Tibial nerve (tissue), 4 donors: ENCODE results near the gene MPST. TPM values are rescaled to one million over a fixed set of nuclear protein-coding genes. Genes with fewer than 3 reads are reported as not detected.

Source experiments
- DNase-seq, 2 donors: peaks; one replicate each; pipeline ENCODE4 v3.0.0-alpha.2; 2019; ENCODE audit warnings: low spot score in 2 of 2
- H3K27ac ChIP-seq, 4 donors: fragments of 200-600 bp; sonication (generic) in 3 of 4; one replicate each; pipeline ENCODE4 v1.5.1; 2017 to 2019; ENCODE audit warnings: mild to moderate bottlenecking in 1 of 4
- H3K27me3 ChIP-seq, 2 donors: fragments of 200-600 bp; sonication (generic) in 1 of 2; one replicate each; pipeline versions ENCODE4 v1.5.1 to v1.6.0; 2017 to 2019
- H3K36me3 ChIP-seq, 3 donors: fragments of 200-600 bp; sonication (generic); one replicate each; pipeline ENCODE4 v1.5.1; 2018 to 2019
- H3K4me1 ChIP-seq, 4 donors: fragments of 200-600 bp; sonication (generic) in 3 of 4; one replicate each; pipeline ENCODE4 v1.5.1; 2017 to 2019
- H3K4me3 ChIP-seq, 4 donors: fragments of 200-600 bp; sonication (generic) in 3 of 4; one replicate each; pipeline ENCODE4 v1.5.1; 2017 to 2019; ENCODE audit warnings: mild to moderate bottlenecking in 1 of 4, moderate library complexity in 1 of 4
- H3K9me3 ChIP-seq, 4 donors: fragments of 200-600 bp; sonication (generic) in 3 of 4; one replicate each; pipeline ENCODE4 v1.5.1; 2017 to 2019
- EP300 ChIP-seq, 2 donors: sonication (generic); formaldehyde crosslinking; IDR thresholded peaks; one replicate each; pipeline ENCODE4 v1.6.1; 2017; ENCODE audit warnings: antibody characterized with exemption in 2 of 2, mild to moderate bottlenecking in 1 of 2
- POLR2A ChIP-seq, 2 donors: fragments of 450-650 bp; IDR thresholded peaks; one replicate each; pipeline ENCODE4 v1.6.1; 2017; ENCODE audit warnings: antibody characterized with exemption in 2 of 2, mild to moderate bottlenecking in 2 of 2, moderate library complexity in 2 of 2
- WGBS, 2 donors: methylation state at CpG; one replicate each; pipeline ENCODE4 v1.1.5; 2018; 5-methylcytosine and 5-hydroxymethylcytosine counted together
- total RNA-seq, 4 donors: library from RNA; depleted of rRNA; stranded (reverse); fragments of >200 nt; gene quantifications; one replicate each; pipeline ENCODE4 v1.1.0, GENCODE V29; 2016
- TF ChIP-seq, protein P1 (sequence below), 5 experiments: fragments of 200-600 bp in 3 of 5; fragments of 450-650 bp in 2 of 5; sonication (generic) in 3 of 5; IDR thresholded peaks; one replicate each; pipeline ENCODE4 v1.5.1; 2016 to 2019; ENCODE audit warnings: antibody characterized with exemption in 5 of 5, mild to moderate bottlenecking in 3 of 5, moderate library complexity in 2 of 5

Gene MPST
- total RNA-seq, 4 donors from 2014 or later, result 193 to 258 (median 199) TPM

DNA sequence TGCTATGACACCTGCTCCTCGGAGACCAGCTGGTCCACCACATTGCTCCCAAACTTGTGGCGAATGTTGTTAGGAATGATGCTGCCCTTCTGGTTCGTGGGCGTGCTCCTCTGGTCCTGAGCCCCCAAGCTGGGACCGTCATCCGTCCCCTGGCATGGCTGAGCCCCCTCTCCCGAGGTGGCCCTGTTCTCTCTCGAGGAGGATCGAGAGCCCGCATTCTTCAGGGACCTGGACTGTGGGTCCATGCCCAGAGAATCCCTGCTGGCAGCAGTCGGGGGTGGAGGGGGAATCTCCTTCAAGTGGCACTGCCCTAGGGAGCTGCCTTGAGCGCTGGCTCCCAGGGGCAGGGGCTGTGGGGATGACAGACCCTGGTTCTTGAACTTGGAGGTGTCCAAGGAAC lies 17.7 kb upstream of the MPST start:
- Histone ChIP-seq H3K4me3 (no peak overlapping the region), H3K27me3 (no peaks in the 10 kb centered on the region), H3K9me3 (no peaks in the 10 kb centered on the region), H3K36me3 (no peaks in the 10 kb centered on the region), H3K4me1 (no peaks in the 10 kb centered on the region), H3K27ac (no peak overlapping the region)
- 88 to 92% methylated on average over 12 of the region's 12 CpGs for WGBS, 2 donors
- DNase-seq, result no peak
- TF ChIP-seq, protein P1, sequence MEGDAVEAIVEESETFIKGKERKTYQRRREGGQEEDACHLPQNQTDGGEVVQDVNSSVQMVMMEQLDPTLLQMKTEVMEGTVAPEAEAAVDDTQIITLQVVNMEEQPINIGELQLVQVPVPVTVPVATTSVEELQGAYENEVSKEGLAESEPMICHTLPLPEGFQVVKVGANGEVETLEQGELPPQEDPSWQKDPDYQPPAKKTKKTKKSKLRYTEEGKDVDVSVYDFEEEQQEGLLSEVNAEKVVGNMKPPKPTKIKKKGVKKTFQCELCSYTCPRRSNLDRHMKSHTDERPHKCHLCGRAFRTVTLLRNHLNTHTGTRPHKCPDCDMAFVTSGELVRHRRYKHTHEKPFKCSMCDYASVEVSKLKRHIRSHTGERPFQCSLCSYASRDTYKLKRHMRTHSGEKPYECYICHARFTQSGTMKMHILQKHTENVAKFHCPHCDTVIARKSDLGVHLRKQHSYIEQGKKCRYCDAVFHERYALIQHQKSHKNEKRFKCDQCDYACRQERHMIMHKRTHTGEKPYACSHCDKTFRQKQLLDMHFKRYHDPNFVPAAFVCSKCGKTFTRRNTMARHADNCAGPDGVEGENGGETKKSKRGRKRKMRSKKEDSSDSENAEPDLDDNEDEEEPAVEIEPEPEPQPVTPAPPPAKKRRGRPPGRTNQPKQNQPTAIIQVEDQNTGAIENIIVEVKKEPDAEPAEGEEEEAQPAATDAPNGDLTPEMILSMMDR (IDR thresholded peaks at IDR 0.05), result no peak
- TF ChIP-seq POLR2A (IDR thresholded peaks at IDR 0.05) (no peak), EP300 (IDR thresholded peaks at IDR 0.05) (no peak)

DNA sequence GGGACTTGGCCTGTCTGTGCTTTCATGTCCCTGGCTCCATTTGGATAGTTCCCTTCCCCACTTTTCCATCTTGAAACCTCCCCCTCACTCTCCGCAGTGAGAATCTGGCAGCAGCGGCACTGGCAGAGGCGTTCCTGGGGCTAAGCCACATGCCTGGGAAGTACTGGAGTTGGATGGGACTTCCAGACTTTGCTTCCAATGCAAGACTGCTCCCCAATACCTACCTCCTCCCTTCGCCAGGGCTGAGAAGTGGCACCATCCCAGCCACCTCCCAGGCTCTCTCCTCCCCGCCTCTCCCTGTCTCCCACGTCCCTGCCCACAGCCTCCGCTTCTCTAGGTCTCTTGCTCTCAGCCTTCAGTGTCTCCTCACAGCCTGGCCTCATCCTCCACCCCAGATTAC lies 16.9 kb upstream of the MPST start:
- no peaks in the 10 kb centered on the region for H3K27me3 ChIP-seq
- no peaks in the 10 kb centered on the region for H3K4me1 ChIP-seq
- no peak overlapping the region for H3K4me3 ChIP-seq
- no peaks in the 10 kb centered on the region for H3K36me3 ChIP-seq
- DNase-seq, result no peak
- WGBS, 2 donors, result 66 to 67% methylated on average over 7 of the region's 7 CpGs
- no peaks in the 10 kb centered on the region for H3K9me3 ChIP-seq
- H3K27ac ChIP-seq, result no peak overlapping the region
- TF ChIP-seq, protein P1 (IDR thresholded peaks at IDR 0.05), result no peak
- TF ChIP-seq EP300 (IDR thresholded peaks at IDR 0.05) (no peak), POLR2A (IDR thresholded peaks at IDR 0.05) (no peak)

DNA sequence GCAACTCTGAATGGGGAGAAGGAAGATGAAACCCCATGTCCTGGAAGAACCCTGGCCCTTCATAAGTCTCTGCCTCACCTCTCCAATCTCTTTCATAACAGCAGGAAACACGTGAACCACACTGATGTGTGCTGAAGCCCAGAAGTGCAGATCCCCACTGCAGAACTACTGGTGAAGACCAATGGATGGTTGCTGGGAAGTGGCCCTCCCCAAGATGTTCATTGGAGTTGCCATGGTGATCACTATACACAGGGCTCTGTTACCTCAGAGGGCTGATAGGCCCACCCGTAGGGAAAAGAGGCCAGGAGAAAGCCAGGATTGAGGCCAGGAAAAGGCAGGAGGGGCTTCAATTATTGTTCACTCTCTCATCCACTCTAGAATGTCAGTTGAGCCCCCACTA lies 11.9 kb upstream of the MPST start:
- no peak for DNase-seq
- no peak for TF ChIP-seq EP300 (IDR thresholded peaks at IDR 0.05)
- TF ChIP-seq POLR2A (IDR thresholded peaks at IDR 0.05), result no peak
- TF ChIP-seq, protein P1 (IDR thresholded peaks at IDR 0.05), result no peak
- no peak overlapping the region for H3K4me3 ChIP-seq
- WGBS, 2 donors, result 22 to 43% methylated on average over 2 of the region's 2 CpGs
- peaks cover 0 to 12% (median 5%) of the 10 kb centered on the region in 4 donors for H3K4me1 ChIP-seq
- peaks cover 0 to 9% (median 0%) of the 10 kb centered on the region in 3 donors for H3K36me3 ChIP-seq
- H3K9me3 ChIP-seq, result no peaks in the 10 kb centered on the region
- H3K27ac ChIP-seq, result no peak overlapping the region
- no peaks in the 10 kb centered on the region for H3K27me3 ChIP-seq

- Histone ChIP-seq H3K36me3 (peaks cover 0 to 9% (median 0%) of the 10 kb centered on the region in 3 donors), H3K9me3 (no peaks in the 10 kb centered on the region), H3K27ac (no peak overlapping the region), H3K27me3 (no peaks in the 10 kb centered on the region), H3K4me3 (no peak overlapping the region), H3K4me1 (peaks cover 0 to 18% (median 8%) of the 10 kb centered on the region in 4 donors)
- WGBS, 2 donors, result 71 to 78% methylated on average over 2 of the region's 2 CpGs
- TF ChIP-seq POLR2A (IDR thresholded peaks at IDR 0.05) (no peak), EP300 (IDR thresholded peaks at IDR 0.05) (no peak)
- TF ChIP-seq, protein P1 (IDR thresholded peaks at IDR 0.05), result no peak
- DNase-seq, result no peak
These were observed 11.2 kb upstream of the MPST start for GRCh38 chr22:37008365-37008764.

DNA sequence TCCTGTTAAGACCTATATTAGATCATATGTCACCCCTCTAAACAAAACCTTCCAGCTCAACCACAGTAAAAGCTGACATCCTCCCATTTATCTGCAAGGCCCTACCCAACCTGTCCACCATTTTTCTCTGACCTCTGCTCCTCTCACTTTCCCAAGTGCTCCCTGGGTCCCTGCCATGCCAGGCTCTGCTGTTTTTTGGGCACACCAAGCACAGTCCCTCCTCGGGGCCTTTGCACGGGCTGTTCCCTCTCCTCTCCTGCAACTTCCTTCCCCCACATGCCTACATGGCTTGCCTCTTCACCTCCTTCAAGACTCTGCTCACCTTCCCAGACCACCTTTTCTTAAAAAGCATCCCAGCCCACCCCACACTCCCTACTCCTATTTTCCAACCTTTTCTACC lies 10.1 kb upstream of the MPST start:
- no peaks in the 10 kb centered on the region for H3K9me3 ChIP-seq
- H3K27ac ChIP-seq, result no peak overlapping the region
- DNase-seq, result no peak
- no peaks in the 10 kb centered on the region for H3K27me3 ChIP-seq
- peaks cover 0 to 9% (median 0%) of the 10 kb centered on the region in 3 donors for H3K36me3 ChIP-seq
- 77 to 87% methylated on average over 2 of the region's 2 CpGs for WGBS, 2 donors
- H3K4me3 ChIP-seq, result no peak overlapping the region
- peaks cover 0 to 23% (median 8%) of the 10 kb centered on the region in 4 donors for H3K4me1 ChIP-seq
- TF ChIP-seq, protein P1 (IDR thresholded peaks at IDR 0.05), result no peak
- TF ChIP-seq EP300 (IDR thresholded peaks at IDR 0.05) (no peak), POLR2A (IDR thresholded peaks at IDR 0.05) (no peak)
